ENCODE results near the gene CLNS1A. TPM values are rescaled to one million over a fixed set of nuclear protein-coding genes. Genes with fewer than 3 reads are reported as not detected.

Gene CLNS1A
- total and polyA plus RNA-seq, 2 experiments from 2014 or later: 160 to 204 TPM

DNA sequence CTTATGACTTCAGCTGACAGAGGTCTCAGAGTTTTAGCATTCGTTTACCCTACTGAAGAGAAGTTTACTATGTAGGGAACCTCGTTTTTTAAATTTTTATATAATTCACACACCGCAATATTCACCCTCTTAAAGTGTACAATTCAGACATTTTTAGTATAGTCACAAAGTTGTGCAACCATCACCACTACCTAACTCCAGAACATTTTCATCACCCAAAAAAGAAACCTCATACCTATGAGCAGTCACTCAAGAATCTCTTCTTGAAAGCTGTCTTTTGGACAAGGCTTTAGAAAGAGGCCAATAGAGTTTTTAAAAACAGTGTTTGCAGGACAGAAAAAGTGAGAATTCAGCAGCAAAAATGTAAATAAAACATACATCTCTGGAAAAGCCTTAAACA lies 39.5 kb upstream of the CLNS1A start:
- ATAC-seq: no peak
- no peak overlapping the region for H3K27ac Mint-ChIP-seq
- H2AFZ ChIP-seq: no peak overlapping the region
- peaks cover 52% of the 10 kb centered on the region for H3K36me3 ChIP-seq (ENCODE audit: insufficient read depth)
- no peak overlapping the region for H3K4me3 ChIP-seq
- H3K9me2 ChIP-seq (ENCODE audit: insufficient read depth): no peaks in the 10 kb centered on the region
- H3K79me2 ChIP-seq (replicated peaks; ENCODE audit: insufficient read depth): no peaks in the 10 kb centered on the region
- no peaks in the 10 kb centered on the region; the same call in 1 of the 2 replicates for H4K20me1 ChIP-seq (replicated peaks; ENCODE audit: insufficient read depth)
- DNase-seq (ENCODE audit: low spot score): no peak
- no peak overlapping the region for H3K27ac ChIP-seq (ENCODE audit: low read depth)
- TF ChIP-seq EZH2 (IDR thresholded peaks at IDR 0.05; ENCODE audit: low read depth, unreplicated experiment) (no peak), ZNF114 (CRISPR knock-in tag; IDR thresholded peaks at IDR 0.05) (no peak), ZNF331 (CRISPR knock-in tag; IDR thresholded peaks at IDR 0.05; ENCODE audit: low read depth) (no peak), JUNB (IDR thresholded peaks at IDR 0.05; ENCODE audit: unreplicated experiment) (no peak), ZNF462 (CRISPR knock-in tag; IDR thresholded peaks at IDR 0.05) (no peak), STAT1 (IDR thresholded peaks at IDR 0.05; ENCODE audit: unreplicated experiment) (no peak), POLR2AphosphoS5 (IDR thresholded peaks at IDR 0.05; ENCODE audit: low read depth) (no peak)
- TF ChIP-seq, protein P1, sequence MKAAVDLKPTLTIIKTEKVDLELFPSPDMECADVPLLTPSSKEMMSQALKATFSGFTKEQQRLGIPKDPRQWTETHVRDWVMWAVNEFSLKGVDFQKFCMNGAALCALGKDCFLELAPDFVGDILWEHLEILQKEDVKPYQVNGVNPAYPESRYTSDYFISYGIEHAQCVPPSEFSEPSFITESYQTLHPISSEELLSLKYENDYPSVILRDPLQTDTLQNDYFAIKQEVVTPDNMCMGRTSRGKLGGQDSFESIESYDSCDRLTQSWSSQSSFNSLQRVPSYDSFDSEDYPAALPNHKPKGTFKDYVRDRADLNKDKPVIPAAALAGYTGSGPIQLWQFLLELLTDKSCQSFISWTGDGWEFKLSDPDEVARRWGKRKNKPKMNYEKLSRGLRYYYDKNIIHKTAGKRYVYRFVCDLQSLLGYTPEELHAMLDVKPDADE (IDR thresholded peaks at IDR 0.05): no peak
- TF ChIP-seq, protein P2, sequence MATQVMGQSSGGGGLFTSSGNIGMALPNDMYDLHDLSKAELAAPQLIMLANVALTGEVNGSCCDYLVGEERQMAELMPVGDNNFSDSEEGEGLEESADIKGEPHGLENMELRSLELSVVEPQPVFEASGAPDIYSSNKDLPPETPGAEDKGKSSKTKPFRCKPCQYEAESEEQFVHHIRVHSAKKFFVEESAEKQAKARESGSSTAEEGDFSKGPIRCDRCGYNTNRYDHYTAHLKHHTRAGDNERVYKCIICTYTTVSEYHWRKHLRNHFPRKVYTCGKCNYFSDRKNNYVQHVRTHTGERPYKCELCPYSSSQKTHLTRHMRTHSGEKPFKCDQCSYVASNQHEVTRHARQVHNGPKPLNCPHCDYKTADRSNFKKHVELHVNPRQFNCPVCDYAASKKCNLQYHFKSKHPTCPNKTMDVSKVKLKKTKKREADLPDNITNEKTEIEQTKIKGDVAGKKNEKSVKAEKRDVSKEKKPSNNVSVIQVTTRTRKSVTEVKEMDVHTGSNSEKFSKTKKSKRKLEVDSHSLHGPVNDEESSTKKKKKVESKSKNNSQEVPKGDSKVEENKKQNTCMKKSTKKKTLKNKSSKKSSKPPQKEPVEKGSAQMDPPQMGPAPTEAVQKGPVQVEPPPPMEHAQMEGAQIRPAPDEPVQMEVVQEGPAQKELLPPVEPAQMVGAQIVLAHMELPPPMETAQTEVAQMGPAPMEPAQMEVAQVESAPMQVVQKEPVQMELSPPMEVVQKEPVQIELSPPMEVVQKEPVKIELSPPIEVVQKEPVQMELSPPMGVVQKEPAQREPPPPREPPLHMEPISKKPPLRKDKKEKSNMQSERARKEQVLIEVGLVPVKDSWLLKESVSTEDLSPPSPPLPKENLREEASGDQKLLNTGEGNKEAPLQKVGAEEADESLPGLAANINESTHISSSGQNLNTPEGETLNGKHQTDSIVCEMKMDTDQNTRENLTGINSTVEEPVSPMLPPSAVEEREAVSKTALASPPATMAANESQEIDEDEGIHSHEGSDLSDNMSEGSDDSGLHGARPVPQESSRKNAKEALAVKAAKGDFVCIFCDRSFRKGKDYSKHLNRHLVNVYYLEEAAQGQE (IDR thresholded peaks at IDR 0.05; ENCODE audit: unreplicated experiment): no peak
- peaks cover 9% of the 10 kb centered on the region for H3K27me3 Mint-ChIP-seq (ENCODE audit: insufficient read depth, low read depth, poor library complexity)
- no peaks in the 10 kb centered on the region for H3K4me1 Mint-ChIP-seq
- no peak overlapping the region for H3K4me3 Mint-ChIP-seq
- no peaks in the 10 kb centered on the region for H3K27me3 ChIP-seq (ENCODE audit: insufficient read depth)
- no peaks in the 10 kb centered on the region for H3F3A ChIP-seq (replicated peaks; ENCODE audit: low read depth)
- H3K9me3 Mint-ChIP-seq: no peaks in the 10 kb centered on the region
- H3K4me1 ChIP-seq (ENCODE audit: insufficient read depth): no peaks in the 10 kb centered on the region
- H3K4me2 ChIP-seq: no peak overlapping the region
- peaks cover 64% of the 10 kb centered on the region for H3K36me3 Mint-ChIP-seq (ENCODE audit: low read depth)
